HG03095 (cell line): ENCODE measurements around the gene MAPK10.
A peak's percentile ranks its signal among the peaks of the same experiment; 100 is the strongest.

Experiments used
- ATAC-seq: cut with Tn5 transposase; IDR thresholded peaks from one replicate; pipeline ENCODE4 v1.9.1; 2021; ENCODE audit warnings: moderate library complexity; ENCODE audit not compliant: unreplicated experiment

Gene MAPK10

GRCh38 chr4:86359944-86360478 lies at the start of gene MAPK10:
MAPK10 (minus strand) TSS chr4:86360053.
- ATAC-seq = peak; percentile 97

DNA sequence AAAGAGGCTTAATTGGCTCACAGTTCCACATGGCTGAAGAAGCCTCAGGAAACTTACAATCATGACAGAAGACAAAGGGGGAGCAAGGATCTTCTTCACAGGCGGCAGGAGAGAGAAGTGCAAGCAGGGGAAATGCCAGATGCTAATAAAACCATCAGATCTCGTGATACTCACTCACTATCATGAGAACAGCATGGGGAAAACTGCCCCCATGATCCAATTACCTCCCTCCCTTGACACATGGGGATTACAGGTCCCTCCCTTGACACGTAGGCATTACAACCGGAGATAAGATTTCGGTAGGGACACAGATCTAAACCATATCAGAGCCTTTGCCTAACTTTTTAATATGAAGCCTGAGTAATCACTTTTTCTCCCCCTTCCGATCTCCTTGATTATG lies 43.7 kb upstream of the MAPK10 start:
- no peak for ATAC-seq

DNA sequence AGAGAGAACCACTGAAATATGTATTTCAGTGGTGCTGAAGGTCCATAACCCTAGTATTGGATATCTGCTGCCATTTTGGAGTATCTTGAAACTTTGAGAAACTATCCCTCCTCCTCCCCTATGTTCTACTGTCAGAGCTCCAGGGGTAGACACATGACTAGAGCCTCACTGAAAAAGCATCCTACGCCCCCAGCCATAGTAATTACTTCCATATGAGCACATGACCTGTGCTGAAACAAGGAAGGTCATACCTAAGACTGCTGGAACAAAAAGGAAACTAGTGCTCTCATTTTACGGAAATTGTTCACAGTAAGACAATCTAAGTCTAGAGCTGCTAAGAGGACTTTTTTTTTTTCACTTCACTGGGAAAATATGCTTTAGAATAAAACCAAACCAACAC lies 42.0 kb upstream of the MAPK10 start:
- ATAC-seq = no peak

DNA sequence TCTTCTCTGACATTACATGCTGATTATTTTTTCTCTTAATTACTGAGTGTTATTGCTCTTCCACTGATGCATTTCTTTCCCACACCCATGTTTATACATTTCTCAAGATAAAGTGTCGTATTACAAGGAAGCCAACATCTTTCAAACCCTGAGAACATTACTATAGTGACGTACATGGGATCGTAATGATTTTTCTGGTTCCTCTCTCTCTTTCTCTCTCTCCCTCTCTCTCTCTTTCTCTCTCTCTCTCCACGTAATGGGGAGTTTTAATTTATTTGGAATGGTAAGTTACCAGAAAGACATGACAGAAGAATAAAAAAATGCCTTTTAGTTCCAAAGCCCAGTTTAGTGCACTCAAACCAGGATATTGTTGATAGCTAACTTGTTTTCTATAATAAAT lies 40.4 kb upstream of the MAPK10 start:
- no peak for ATAC-seq

GRCh38 chr4:86398187-86398586 lies 38.3 kb upstream of the MAPK10 start:
- ATAC-seq = no peak

GRCh38 chr4:86393749-86394148 lies 33.9 kb upstream of the MAPK10 start:
- ATAC-seq = no peak

DNA sequence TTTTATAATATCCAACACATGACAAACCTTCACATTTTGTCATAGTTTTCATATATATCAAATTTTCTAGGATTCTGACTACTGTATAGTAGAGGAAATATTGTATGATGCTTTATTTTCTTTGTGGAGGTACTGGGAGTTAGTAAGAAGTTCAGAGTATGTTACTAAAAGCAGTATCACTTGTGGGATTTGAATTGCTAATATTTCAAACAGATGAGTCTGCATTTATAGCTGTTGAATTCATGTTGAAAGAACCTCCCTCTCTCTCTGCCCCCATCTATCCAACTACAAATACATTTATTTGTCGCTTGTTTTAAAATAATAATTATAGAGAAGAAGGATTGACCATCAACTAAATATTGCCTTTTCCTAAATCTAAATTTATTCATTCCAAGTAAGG lies 29.8 kb upstream of the MAPK10 start:
- ATAC-seq = no peak

DNA sequence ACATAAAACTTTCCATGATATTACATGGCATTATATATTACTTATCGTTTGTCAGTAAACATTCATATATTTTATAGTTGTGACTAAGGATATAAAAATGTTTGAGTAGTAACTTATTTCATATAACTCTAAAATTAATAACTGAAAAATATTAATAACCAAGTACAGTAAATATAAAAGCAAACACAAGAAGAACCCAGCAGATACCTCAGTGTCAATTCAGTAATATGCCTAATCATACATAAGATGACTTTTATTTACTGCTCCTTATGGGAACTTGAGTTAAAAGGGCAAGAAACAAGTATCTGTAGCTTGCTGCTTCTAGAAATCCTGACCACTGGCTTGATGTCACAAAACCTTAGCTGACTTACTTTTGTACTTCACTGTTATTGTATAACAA lies 28.4 kb upstream of the MAPK10 start:
- no peak for ATAC-seq

DNA sequence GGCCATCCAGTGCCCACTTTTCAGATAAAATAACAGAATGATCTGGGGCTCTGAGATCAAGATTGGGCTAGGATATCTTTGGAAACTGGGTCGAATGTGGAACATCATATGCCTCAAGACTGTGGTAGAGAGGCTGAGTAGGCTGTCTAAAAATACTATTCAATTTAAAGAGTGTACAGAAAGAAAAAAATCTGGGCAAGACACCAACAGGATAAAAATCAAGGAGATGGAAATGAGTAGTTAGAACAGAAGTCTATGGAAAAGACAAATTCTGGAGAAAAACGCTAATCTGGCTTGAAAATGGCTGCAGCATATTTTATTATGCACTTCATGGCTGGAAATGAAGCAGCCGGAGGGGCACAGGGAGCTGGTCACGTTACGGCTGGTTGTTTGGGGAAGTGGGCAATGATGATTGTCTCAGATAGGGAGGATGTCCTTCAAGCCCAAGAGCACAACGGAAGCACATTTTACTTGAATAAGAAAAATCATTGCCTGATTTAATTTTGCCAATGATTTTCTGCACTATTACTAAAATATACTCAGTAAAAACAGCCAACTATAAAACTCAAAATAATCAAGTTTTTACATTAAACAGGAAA lies 27.1 kb upstream of the MAPK10 start:
- no peak for ATAC-seq

GRCh38 chr4:86386201-86386600 lies 26.3 kb upstream of the MAPK10 start:
- ATAC-seq = no peak

GRCh38 chr4:86381431-86381830 lies 21.6 kb upstream of the MAPK10 start:
- no peak for ATAC-seq

- no peak for ATAC-seq
Observed at GRCh38 chr4:86380181-86380724, 20.4 kb upstream of the MAPK10 start.

- no peak for ATAC-seq
Observed at GRCh38 chr4:86376850-86377249, 17.0 kb upstream of the MAPK10 start.

- no peak for ATAC-seq
Observed at GRCh38 chr4:86368433-86368832, 8.6 kb upstream of the MAPK10 start.

DNA sequence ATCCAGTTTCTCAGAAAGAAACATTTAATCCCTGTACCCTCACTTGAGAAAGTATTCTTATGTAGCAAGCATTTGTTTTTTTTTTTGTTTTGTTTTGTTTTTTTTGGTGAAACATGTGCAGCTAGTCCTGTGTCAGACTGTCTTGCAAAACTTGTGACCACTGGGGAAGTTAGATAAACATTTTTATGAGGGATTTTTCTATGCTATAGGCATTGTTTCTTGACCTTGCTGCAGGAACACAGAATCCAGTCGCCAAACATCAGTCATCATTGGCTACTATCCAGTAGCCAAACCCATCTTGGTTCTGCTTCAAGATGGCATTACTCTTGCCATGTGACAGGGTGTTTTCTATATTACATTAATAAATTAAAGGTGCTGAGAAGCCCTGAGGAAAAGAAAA lies 7.7 kb upstream of the MAPK10 start:
- no peak for ATAC-seq

- no peak for ATAC-seq
Observed at GRCh38 chr4:86366920-86367319, 7.1 kb upstream of the MAPK10 start.

DNA sequence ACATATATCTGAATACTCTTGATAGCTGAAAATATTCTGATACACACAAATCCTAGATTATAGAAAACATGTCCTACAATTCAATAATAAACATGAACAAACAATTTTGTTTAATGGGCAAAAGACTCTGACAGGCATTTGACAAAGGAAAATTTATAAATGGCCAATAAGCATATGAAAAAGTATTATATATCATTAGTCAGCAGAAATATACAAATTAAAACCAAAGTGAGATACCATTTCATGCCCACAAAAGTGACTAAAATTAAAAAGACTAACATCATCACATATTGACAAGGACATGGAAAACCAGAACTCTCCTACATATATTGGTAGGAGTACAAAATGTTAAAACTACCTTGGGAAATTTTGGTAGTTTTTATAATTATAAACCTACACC lies 2.7 kb upstream of the MAPK10 start:
- ATAC-seq = no peak

- no peak for ATAC-seq
Observed at GRCh38 chr4:86358257-86358656, 1.6 kb downstream of the MAPK10 start.

- no peak for ATAC-seq
Observed at GRCh38 chr4:86357608-86358007, 2.2 kb downstream of the MAPK10 start.

DNA sequence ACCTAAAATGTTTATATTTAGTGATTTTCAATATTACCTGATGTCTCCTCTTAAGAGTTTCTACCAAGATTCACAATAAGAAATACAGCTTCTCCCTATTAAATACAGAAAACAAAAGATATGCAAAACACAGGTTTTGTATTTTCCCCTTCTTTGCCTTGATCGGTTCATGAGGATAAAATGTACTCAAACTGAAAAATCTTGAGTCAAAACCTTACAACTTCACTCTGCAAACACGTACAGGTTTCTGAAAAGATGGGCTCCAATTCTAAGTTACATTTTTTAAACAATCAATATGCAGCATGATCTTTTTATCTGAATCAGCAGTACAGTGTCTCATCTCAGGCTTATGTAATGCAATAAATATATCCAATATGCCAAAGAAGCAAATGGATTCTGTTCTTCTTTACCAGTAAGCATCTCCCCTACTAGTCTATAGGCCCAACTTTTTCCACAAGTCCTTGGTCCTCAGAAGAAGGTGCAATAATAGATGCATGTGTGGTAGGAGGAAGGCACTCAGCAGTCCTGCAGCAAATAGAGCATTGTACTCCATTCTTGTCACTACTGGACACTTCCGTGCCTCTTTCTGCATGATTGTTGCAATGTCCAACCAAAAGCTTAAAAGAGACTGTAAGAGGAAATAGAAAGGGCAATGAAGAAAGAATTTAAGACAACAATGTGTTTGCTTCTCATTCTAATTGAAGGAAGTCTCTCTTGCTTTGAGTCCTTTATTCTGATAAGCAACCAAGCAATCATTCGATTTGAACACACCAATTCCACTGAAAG lies 3.2 kb downstream of the MAPK10 start:
- ATAC-seq = no peak

GRCh38 chr4:86354390-86354789 lies 5.5 kb downstream of the MAPK10 start:
- ATAC-seq = no peak

DNA sequence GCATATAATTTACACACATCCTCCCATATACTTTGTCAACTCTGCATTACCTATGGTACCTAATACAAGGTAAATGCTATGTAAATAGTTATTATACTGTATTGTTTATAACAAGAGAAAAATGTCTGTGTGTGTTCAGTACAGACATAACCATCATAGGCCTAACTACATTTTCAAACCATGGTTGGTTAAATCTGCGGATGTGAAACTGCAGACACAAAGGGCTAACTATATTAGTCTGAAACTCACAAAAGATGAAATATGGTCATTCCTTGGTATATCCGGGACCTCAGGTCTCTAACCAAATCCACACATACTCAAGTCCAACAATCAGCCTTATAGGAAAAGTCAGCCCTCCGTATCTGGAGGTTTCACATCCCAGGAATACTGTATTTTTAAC lies 13.5 kb downstream of the MAPK10 start:
- no peak for ATAC-seq
